HepG2 (cell line): Measurements from ENCODE around the gene EIF4ENIF1. TPM values are rescaled to one million over a fixed set of nuclear protein-coding genes. Genes with fewer than 3 reads are reported as not detected.
A peak's percentile ranks its signal among the peaks of the same experiment; 100 is the strongest.

ENCODE experiments used
- ASH2L ChIP-seq: fragments of 300-600, 200-600 bp; sonication (generic); IDR thresholded peaks from 2 replicates; pipeline ENCODE4 v1.7.0; 2017; ENCODE audit warnings: low read depth, mild to moderate bottlenecking, moderate library complexity, mixed read lengths, low read length; ENCODE audit not compliant: insufficient read length
- ATRX ChIP-seq: sonication (generic); formaldehyde crosslinking; IDR thresholded peaks from 2 replicates; pipeline ENCODE4 v1.4.0; 2020; ENCODE audit warnings: missing genetic modification reagents, borderline replicate concordance
- DR1 ChIP-seq: sonication (generic); formaldehyde crosslinking; IDR thresholded peaks from 2 replicates; pipeline ENCODE4 v1.8.0; 2021; ENCODE audit warnings: mild to moderate bottlenecking, missing genetic modification reagents, inconsistent platforms
- JUN ChIP-seq: sonication (generic); formaldehyde crosslinking; IDR thresholded peaks from 2 replicates; pipeline ENCODE4 v1.4.0; 2020; ENCODE audit warnings: mild to moderate bottlenecking, missing genetic modification reagents
- SRSF1 ChIP-seq: fragments of 200-400 bp; formaldehyde crosslinking; optimal IDR thresholded peaks from 2 replicates; pipeline ENCODE3; 2017; ENCODE audit warnings: mild to moderate bottlenecking, low read depth, low read length, moderate library complexity
- SRSF4 ChIP-seq: fragments of 200-400 bp; formaldehyde crosslinking; IDR thresholded peaks from one replicate; pipeline ENCODE4 v1.6.1; 2018; ENCODE audit warnings: mild to moderate bottlenecking, low read depth, low read length, moderate library complexity; ENCODE audit not compliant: poor library complexity, severe bottlenecking
- THAP11 ChIP-seq: IDR thresholded peaks from 2 replicates; pipeline ENCODE4 v1.6.1; 2016; ENCODE audit warnings: missing biosample characterization, missing genetic modification reagents
- ZNF589 ChIP-seq: sonication (generic); formaldehyde crosslinking; conservative IDR thresholded peaks from 2 replicates; pipeline ENCODE4 v1.8.0; 2022; ENCODE audit warnings: mild to moderate bottlenecking, moderate library complexity, missing genetic modification reagents
- ZNF788 ChIP-seq: sonication (generic); formaldehyde crosslinking; IDR thresholded peaks from 2 replicates; pipeline ENCODE4 v1.5.0; 2020; ENCODE audit warnings: mild to moderate bottlenecking, missing genetic modification reagents, borderline replicate concordance
- polyA plus RNA-seq, 8 experiments: library from polyadenylated mRNA; depleted of rRNA in 3 of 8; stranded (reverse) in 7 of 8; unstranded in 1 of 8; fragments of >200 nt; fragmentation: Illumina TruSeq in 4 of 8; extraction: Trizol in 4 of 8; gene quantifications; 2 replicates each; pipeline versions ENCODE4 v1.2.1 to v1.2.3, GENCODE V29; 2011 to 2016; ENCODE audit warnings: low read depth in 4 of 8, missing spikeins in 1 of 8, mixed read lengths in 1 of 8; ENCODE audit not compliant: insufficient read depth in 1 of 8
- total RNA-seq, 5 experiments: library from RNA; depleted of rRNA; stranded (reverse); fragments of >200 nt; fragmentation: Illumina TruSeq; extraction: Trizol; gene quantifications; 2 replicates each; pipeline ENCODE4 v1.2.3, GENCODE V29; 2016; ENCODE audit warnings: low read depth in 1 of 5
- TF ChIP-seq, protein P1 (sequence below): sonication (generic); formaldehyde crosslinking; IDR thresholded peaks from 2 replicates; pipeline ENCODE4 v1.9.0; 2021; ENCODE audit warnings: mild to moderate bottlenecking, missing genetic modification reagents
- TF ChIP-seq, protein P2 (sequence below): sonication (generic); formaldehyde crosslinking; IDR thresholded peaks from 2 replicates; pipeline ENCODE4 v1.4.0; 2020; ENCODE audit warnings: missing genetic modification reagents
- TF ChIP-seq, protein P3 (sequence below): IDR thresholded peaks from 2 replicates; pipeline ENCODE4 v1.6.1; 2012; ENCODE audit warnings: inconsistent platforms
- TF ChIP-seq, protein P4 (sequence below): sonication (generic); formaldehyde crosslinking; IDR thresholded peaks from 2 replicates; pipeline ENCODE4 v1.4.0; 2020; ENCODE audit warnings: missing genetic modification reagents, mild to moderate bottlenecking, borderline replicate concordance
- TF ChIP-seq, protein P5 (sequence below): sonication (generic); formaldehyde crosslinking; IDR thresholded peaks from 2 replicates; pipeline ENCODE4 v1.4.0; 2020; ENCODE audit warnings: mild to moderate bottlenecking, missing genetic modification reagents

The EIF4ENIF1 gene
- total and polyA plus RNA-seq, 2 of the 13 experiments (the other 11 are each of a cell fraction or from before 2014, with no cell fraction given): 11.9 to 12.3 TPM

DNA sequence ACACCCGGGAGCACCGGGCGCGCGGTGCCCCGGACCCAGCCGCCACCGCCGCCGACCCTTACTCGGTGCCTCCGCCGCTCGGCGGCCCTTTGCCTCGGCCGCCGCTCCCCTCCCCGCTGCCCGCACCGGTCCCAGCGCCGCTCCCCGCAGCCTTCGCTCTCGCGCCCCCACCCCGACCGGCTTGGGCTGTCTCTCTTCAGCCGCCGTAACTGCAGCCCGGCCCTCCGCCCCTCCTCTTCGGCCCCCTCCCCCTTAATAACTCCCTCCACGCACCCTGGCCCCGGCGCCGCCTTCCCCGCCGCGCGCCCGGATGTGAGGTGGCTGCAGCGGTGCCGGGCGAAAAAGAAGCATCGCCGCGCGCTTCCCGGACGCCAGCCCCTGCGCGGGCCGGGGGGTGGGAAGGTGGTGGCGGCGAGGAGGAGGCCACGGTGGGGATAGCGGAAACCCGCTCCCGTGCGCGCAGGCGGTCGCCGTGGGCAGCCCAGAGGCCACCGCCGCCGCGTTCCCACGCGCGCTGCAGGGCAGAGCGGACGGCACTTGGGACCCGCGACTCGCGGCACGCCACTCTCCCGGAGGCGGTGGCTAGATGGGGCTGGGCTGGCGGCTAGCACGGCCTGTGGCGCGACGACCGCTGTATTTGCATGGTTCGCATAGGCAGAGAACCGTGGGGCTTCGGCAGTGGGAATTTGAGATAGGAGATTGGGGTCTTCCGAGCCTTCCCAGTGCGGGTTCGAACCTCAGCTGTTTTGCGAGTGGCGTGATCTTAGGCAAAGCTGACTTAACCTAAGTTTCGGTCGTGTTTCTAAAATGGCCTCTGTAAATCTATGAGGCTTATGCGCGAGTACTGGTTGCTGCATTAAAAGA lies at the start of gene EIF4ENIF1 (continued):
- TF ChIP-seq ZNF788 (peak; percentile 72; the same call in 1 of the 2 replicates), ASH2L (peak; percentile 91), JUN (CRISPR knock-in tag) (peak; percentile 43; the same call in 1 of the 2 replicates), DR1 (CRISPR knock-in tag) (peak; percentile 70; the same call in 1 of the 2 replicates), THAP11 (CRISPR knock-in tag) (peak; percentile 77), ATRX (CRISPR knock-in tag) (no peak), SRSF4 (no peak), SRSF1 (no peak), ZNF589 (CRISPR knock-in tag) (peak; percentile 68)
- TF ChIP-seq, protein P1, sequence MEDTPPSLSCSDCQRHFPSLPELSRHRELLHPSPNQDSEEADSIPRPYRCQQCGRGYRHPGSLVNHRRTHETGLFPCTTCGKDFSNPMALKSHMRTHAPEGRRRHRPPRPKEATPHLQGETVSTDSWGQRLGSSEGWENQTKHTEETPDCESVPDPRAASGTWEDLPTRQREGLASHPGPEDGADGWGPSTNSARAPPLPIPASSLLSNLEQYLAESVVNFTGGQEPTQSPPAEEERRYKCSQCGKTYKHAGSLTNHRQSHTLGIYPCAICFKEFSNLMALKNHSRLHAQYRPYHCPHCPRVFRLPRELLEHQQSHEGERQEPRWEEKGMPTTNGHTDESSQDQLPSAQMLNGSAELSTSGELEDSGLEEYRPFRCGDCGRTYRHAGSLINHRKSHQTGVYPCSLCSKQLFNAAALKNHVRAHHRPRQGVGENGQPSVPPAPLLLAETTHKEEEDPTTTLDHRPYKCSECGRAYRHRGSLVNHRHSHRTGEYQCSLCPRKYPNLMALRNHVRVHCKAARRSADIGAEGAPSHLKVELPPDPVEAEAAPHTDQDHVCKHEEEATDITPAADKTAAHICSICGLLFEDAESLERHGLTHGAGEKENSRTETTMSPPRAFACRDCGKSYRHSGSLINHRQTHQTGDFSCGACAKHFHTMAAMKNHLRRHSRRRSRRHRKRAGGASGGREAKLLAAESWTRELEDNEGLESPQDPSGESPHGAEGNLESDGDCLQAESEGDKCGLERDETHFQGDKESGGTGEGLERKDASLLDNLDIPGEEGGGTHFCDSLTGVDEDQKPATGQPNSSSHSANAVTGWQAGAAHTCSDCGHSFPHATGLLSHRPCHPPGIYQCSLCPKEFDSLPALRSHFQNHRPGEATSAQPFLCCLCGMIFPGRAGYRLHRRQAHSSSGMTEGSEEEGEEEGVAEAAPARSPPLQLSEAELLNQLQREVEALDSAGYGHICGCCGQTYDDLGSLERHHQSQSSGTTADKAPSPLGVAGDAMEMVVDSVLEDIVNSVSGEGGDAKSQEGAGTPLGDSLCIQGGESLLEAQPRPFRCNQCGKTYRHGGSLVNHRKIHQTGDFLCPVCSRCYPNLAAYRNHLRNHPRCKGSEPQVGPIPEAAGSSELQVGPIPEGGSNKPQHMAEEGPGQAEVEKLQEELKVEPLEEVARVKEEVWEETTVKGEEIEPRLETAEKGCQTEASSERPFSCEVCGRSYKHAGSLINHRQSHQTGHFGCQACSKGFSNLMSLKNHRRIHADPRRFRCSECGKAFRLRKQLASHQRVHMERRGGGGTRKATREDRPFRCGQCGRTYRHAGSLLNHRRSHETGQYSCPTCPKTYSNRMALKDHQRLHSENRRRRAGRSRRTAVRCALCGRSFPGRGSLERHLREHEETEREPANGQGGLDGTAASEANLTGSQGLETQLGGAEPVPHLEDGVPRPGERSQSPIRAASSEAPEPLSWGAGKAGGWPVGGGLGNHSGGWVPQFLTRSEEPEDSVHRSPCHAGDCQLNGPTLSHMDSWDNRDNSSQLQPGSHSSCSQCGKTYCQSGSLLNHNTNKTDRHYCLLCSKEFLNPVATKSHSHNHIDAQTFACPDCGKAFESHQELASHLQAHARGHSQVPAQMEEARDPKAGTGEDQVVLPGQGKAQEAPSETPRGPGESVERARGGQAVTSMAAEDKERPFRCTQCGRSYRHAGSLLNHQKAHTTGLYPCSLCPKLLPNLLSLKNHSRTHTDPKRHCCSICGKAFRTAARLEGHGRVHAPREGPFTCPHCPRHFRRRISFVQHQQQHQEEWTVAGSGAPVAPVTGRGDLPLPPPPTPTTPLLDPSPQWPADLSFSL (CRISPR knock-in tag): no peak
- TF ChIP-seq, protein P2, sequence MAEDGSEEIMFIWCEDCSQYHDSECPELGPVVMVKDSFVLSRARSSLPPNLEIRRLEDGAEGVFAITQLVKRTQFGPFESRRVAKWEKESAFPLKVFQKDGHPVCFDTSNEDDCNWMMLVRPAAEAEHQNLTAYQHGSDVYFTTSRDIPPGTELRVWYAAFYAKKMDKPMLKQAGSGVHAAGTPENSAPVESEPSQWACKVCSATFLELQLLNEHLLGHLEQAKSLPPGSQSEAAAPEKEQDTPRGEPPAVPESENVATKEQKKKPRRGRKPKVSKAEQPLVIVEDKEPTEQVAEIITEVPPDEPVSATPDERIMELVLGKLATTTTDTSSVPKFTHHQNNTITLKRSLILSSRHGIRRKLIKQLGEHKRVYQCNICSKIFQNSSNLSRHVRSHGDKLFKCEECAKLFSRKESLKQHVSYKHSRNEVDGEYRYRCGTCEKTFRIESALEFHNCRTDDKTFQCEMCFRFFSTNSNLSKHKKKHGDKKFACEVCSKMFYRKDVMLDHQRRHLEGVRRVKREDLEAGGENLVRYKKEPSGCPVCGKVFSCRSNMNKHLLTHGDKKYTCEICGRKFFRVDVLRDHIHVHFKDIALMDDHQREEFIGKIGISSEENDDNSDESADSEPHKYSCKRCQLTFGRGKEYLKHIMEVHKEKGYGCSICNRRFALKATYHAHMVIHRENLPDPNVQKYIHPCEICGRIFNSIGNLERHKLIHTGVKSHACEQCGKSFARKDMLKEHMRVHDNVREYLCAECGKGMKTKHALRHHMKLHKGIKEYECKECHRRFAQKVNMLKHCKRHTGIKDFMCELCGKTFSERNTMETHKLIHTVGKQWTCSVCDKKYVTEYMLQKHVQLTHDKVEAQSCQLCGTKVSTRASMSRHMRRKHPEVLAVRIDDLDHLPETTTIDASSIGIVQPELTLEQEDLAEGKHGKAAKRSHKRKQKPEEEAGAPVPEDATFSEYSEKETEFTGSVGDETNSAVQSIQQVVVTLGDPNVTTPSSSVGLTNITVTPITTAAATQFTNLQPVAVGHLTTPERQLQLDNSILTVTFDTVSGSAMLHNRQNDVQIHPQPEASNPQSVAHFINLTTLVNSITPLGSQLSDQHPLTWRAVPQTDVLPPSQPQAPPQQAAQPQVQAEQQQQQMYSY: no peak
- TF ChIP-seq, protein P3, sequence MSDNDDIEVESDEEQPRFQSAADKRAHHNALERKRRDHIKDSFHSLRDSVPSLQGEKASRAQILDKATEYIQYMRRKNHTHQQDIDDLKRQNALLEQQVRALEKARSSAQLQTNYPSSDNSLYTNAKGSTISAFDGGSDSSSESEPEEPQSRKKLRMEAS: peak; percentile 76
- TF ChIP-seq, protein P4, sequence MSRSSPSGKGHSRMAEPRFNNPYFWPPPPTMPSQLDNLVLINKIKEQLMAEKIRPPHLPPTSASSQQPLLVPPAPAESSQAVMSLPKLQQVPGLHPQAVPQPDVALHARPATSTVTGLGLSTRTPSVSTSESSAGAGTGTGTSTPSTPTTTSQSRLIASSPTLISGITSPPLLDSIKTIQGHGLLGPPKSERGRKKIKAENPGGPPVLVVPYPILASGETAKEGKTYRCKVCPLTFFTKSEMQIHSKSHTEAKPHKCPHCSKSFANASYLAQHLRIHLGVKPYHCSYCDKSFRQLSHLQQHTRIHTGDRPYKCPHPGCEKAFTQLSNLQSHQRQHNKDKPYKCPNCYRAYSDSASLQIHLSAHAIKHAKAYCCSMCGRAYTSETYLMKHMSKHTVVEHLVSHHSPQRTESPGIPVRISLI: no peak
- TF ChIP-seq, protein P5, sequence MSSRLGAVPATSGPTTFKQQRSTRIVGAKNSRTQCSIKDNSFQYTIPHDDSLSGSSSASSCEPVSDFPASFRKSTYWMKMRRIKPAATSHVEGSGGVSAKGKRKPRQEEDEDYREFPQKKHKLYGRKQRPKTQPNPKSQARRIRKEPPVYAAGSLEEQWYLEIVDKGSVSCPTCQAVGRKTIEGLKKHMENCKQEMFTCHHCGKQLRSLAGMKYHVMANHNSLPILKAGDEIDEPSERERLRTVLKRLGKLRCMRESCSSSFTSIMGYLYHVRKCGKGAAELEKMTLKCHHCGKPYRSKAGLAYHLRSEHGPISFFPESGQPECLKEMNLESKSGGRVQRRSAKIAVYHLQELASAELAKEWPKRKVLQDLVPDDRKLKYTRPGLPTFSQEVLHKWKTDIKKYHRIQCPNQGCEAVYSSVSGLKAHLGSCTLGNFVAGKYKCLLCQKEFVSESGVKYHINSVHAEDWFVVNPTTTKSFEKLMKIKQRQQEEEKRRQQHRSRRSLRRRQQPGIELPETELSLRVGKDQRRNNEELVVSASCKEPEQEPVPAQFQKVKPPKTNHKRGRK (CRISPR knock-in tag): no peak
